HG03097 (cell line): ENCODE results near the gene DSC2.
"Not testable (repeated sequence)": the region's sequence is repeated elsewhere in the genome, so short reads cannot be mapped to it uniquely, and the experiment has no call there.

Source experiments
- ATAC-seq: cut with Tn5 transposase; IDR thresholded peaks from one replicate; pipeline ENCODE4 v1.9.1; 2021; ENCODE audit not compliant: unreplicated experiment, low FRiP score

DSC2 gene

GRCh38 chr18:31102025-31102684 lies at the start of gene DSC2:
Gene DSC2, minus strand, starts transcription at chr18:31102421. Its CDS starts 450 bp downstream, at chr18:31101971.
- ATAC-seq: no peak

GRCh38 chr18:31149351-31149750 lies 47.1 kb upstream of the DSC2 start:
- ATAC-seq: no peak

- no peak for ATAC-seq
Measured at GRCh38 chr18:31148600-31148999, 46.4 kb upstream of the DSC2 start.

- no peak for ATAC-seq
Measured at GRCh38 chr18:31146809-31147208, 44.6 kb upstream of the DSC2 start.

- ATAC-seq: no peak
Measured at GRCh38 chr18:31143025-31143424, 40.8 kb upstream of the DSC2 start.

GRCh38 chr18:31138709-31139108 lies 36.5 kb upstream of the DSC2 start:
- ATAC-seq: no peak

- ATAC-seq: no peak
Measured at GRCh38 chr18:31134988-31135529, 32.8 kb upstream of the DSC2 start.

- no peak for ATAC-seq
Measured at GRCh38 chr18:31129398-31130115, 27.3 kb upstream of the DSC2 start.

GRCh38 chr18:31125878-31126277 lies 23.7 kb upstream of the DSC2 start:
- ATAC-seq: no peak

GRCh38 chr18:31123125-31123524 lies 20.9 kb upstream of the DSC2 start:
- not testable (repeated sequence) for ATAC-seq

GRCh38 chr18:31120594-31120993 lies 18.4 kb upstream of the DSC2 start:
- no peak for ATAC-seq

- ATAC-seq: no peak
Measured at GRCh38 chr18:31116853-31117595, 14.8 kb upstream of the DSC2 start.

- no peak for ATAC-seq
Measured at GRCh38 chr18:31112804-31113203, 10.6 kb upstream of the DSC2 start.

GRCh38 chr18:31105733-31106132 lies 3.5 kb upstream of the DSC2 start:
- ATAC-seq: no peak

GRCh38 chr18:31104444-31104843 lies 2.2 kb upstream of the DSC2 start:
- no peak for ATAC-seq

GRCh38 chr18:31103423-31103822 lies 1.2 kb upstream of the DSC2 start:
- no peak for ATAC-seq

GRCh38 chr18:31102941-31103340 lies 720 bp upstream of the DSC2 start:
- no peak for ATAC-seq

GRCh38 chr18:31101183-31102024 lies 817 bp downstream of the DSC2 start:
- ATAC-seq: no peak

GRCh38 chr18:31100436-31101182 lies 1.6 kb downstream of the DSC2 start:
- ATAC-seq: no peak
